ENCODE data around the gene OTOG.

DNA sequence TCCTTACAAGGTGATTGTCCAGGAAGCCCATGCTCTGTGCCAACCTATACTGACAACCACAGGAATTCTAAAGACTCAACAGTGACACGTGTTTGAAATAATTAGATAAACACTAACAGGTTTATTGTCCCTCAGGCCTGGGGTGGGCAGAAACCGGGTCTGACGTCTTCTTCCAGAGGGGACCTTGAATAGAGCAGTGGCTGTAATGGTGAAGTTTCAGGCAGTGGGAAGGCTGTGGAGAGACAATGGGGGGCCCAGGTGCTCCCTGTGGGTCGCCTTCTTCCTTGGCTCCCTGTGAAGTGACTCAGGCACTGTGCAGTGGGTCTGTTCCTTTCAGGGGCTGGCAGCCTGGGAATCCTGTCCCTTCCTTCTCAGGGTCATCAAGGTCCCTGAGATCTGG, 54.6 kb downstream of the OTOG start:
- TF ChIP-seq POLR2A (IDR thresholded peaks at IDR 0.05), result no peak
- no peak for TF ChIP-seq CTCF (IDR thresholded peaks at IDR 0.05)

Measured in lower leg skin (tissue), 3 donors.